GM19023 (cell line): Measurements from ENCODE around the gene CHRDL1.
"Not testable (repeated sequence)": the region's sequence is repeated elsewhere in the genome, so short reads cannot be mapped to it uniquely, and the experiment has no call there.

ENCODE experiments used
- ATAC-seq: cut with Tn5 transposase; IDR thresholded peaks from one replicate; pipeline ENCODE4 v1.9.1; 2021; ENCODE audit warnings: mild to moderate bottlenecking, moderate library complexity; ENCODE audit not compliant: unreplicated experiment

CHRDL1 gene

DNA sequence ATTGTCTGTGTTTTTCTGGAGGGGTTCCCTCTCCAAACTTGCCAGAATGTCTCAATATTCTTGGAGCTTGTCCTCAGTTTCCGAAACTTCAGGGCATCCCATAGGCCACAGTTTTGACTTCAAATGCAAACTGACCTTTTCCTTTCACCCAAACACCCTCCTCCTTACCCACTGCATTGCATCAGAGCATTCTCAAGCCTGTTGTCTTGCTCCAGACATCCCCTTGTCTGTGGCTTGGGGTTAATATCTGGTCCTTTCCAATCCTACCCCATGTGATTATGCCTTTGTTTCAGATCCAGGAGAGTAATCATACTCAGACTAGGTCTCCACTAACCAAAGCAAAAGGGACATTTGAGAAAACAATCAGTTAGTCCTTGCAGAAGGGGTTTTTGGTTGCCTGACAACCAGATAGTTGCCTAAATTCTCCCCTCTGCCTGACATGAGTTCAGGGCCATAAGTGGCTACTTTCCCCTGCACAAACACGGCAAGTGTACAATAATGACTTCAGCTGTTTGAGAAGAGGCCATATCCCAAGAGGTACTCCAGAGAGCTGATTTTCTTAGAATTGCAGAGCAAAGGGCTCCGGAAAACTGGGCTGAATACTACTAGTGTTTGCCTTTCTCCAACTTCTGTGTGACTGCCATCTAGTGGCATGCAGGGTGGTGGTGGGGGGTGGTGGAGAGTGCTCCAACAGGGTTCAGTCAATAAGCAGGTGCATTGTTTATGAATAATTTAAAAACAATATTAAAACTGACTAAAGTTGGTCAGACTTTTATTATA is 130.2 kb downstream of the CHRDL1 start:
- no peak for ATAC-seq

DNA sequence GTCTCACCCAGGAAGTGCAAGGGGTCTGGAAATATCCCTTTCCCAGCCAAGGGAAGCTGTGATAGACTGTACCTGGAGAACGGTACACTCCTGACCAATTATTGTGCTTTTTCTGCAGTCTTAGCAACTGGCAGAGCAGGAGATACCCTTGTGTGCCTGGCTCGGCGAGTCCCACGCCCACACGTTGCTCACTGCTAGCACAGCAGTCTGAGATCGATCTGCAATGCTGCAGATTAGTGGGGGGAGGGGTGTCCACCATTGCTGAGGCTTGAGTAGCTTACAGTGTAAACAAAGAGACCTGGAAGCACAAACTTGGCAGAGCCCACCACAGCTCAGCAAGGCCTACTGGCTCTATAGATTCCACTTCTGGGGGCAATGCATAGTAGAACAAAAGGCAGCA is 138.5 kb downstream of the CHRDL1 start:
- no peak for ATAC-seq

DNA sequence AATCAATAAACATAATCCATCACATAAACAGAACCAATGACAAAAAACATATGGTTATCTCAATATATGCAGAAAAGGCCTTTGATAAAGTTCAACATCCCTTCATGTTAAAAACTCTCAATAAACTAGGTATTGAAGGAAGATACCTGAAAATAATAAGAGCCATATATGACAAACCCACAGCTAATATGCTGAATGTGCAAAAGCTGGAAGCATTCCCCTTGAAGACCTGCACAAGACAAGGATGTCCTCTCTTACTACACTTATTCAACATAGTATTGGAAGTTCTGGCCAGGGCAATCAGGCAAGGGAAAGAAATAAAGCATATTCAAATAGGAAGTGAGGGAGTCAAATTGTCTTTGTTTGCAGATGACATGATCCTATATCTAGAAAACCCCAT is 141.3 kb downstream of the CHRDL1 start:
- not testable (repeated sequence) for ATAC-seq

DNA sequence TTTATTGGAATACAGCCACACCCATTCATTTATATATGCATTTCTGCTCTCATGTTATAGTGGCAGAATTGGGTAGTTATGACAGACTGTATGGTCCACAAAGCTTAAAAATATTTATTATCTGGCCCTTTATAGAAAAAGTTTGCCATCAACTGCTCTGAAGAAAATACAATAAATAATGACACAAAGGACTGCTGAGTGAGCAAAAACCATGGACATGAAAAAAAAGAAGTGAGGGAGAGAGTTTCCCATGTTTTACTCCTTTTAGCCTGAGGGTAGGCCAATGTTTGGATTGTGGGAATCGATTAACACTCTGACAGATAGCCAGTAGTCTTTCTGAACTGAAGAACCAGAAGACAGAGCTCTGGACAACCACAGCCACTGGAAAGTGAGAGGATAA is 149.2 kb downstream of the CHRDL1 start:
- ATAC-seq, result no peak
